Small intestine (tissue), 7 donors: Measurements from ENCODE around the gene ARMC2. TPM values are rescaled to one million over a fixed set of nuclear protein-coding genes. Genes with fewer than 3 reads are reported as not detected.

Source experiments
- DNase-seq, 2 donors: peaks; one replicate each; pipeline versions ENCODE4 v3.0.0 to v3.0.0-alpha.2; 2013
- FAIRE-seq: peaks from 2 replicates; lab custom pipeline; 2012; peaks lifted over from hg19 to GRCh38; lab: Jason Lieb, UNC
- H3K27ac ChIP-seq, 3 donors: one replicate each; pipeline ENCODE4 v1.5.1; 2013; ENCODE audit warnings: low read length in 2 of 3, mild to moderate bottlenecking in 2 of 3, control low read depth in 1 of 3, inconsistent platforms in 1 of 3, low read depth in 1 of 3, moderate library complexity in 1 of 3
- H3K27me3 ChIP-seq, 3 donors: one replicate each; pipeline ENCODE4 v1.6.1; 2013; ENCODE audit warnings: low read length in 3 of 3, inconsistent platforms in 1 of 3; ENCODE audit not compliant: control insufficient read depth in 3 of 3, insufficient read depth in 3 of 3
- H3K36me3 ChIP-seq, 3 donors: one replicate each; pipeline ENCODE4 v1.6.1; 2013; ENCODE audit warnings: low read length in 3 of 3, inconsistent platforms in 1 of 3, low read depth in 1 of 3, mild to moderate bottlenecking in 1 of 3, moderate library complexity in 1 of 3; ENCODE audit not compliant: control insufficient read depth in 3 of 3, insufficient read depth in 2 of 3
- H3K4me1 ChIP-seq, 3 donors: one replicate each; pipeline ENCODE4 v1.6.1; 2013; ENCODE audit warnings: low read length in 2 of 3, inconsistent platforms in 1 of 3, low read depth in 1 of 3, mild to moderate bottlenecking in 1 of 3, moderate library complexity in 1 of 3; ENCODE audit not compliant: control insufficient read depth in 3 of 3, insufficient read depth in 2 of 3
- H3K4me3 ChIP-seq, 3 donors: one replicate each; pipeline ENCODE4 v1.5.1; 2013; ENCODE audit warnings: low read length in 3 of 3, control low read depth in 1 of 3, inconsistent platforms in 1 of 3, low read depth in 1 of 3, mild to moderate bottlenecking in 1 of 3, moderate library complexity in 1 of 3
- H3K9me3 ChIP-seq, 2 donors: one replicate each; pipeline ENCODE4 v1.6.1; 2013; ENCODE audit warnings: low read depth in 1 of 2, low read length in 1 of 2; ENCODE audit not compliant: control insufficient read depth in 2 of 2, insufficient read depth in 1 of 2
- WGBS, 3 donors: extraction: QIAGEN DNeasy Blood & Tissue Kit; methylation state at CpG; one replicate each; pipeline ENCODE4 v1.1.7; 2013; 5-methylcytosine and 5-hydroxymethylcytosine counted together
- polyA plus RNA-seq, 4 donors: library from polyadenylated mRNA; stranded (reverse) in 3 of 4; unstranded in 1 of 4; fragments of 200-250 nt in 3 of 4; fragments of 120-200 nt in 1 of 4; gene quantifications; one replicate each; pipeline versions ENCODE4 v1.2.1 to v1.2.3, GENCODE V29; 2013
- donor health status: healthy with polysubstance abuse.
- donor health status: control.
- donor health status: control.
- donor health status: Bipolar disorder and iron deficiency.
- donor health status: healthy.

The ARMC2 gene
- polyA plus RNA-seq, 4 donors: 0.22 to 4.1 (median 2.3) TPM

DNA sequence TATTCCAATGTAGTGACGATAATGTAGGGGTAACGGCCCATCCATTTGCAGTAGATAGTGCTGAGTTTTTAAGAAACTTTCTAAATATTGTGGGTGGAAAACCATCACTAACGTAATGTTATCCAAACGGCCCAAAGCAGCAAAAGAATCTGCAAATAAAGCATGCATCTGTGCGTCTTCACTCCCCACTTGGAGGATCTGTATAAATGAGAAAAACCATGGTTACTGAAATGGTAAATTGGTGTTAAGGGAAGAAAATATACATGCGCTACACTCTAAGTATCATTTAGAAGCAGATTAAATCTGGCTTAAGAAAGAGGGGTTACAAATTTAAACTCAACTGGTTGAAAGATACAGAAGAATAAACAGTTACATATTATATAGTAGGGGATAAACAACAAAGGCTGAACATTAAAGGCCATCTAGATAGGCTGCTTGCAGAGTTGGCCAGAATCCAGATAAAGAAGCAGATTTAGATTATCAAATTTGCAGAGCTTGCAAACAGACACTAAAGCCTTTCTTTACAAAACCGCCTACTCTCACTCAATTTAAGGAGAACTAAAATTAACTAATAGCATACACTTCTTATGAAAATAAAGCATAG lies 153.2 kb downstream of the ARMC2 start:
- H3K36me3 ChIP-seq: peaks cover 0 to 7% (median 4%) of the 10 kb centered on the region in 3 donors
- peak overlapping the region in 1 of 3 donors; percentile 31 for H3K27ac ChIP-seq
- no peak overlapping the region for H3K4me3 ChIP-seq
- DNase-seq: peak in 1 of 2 donors; percentile 57
- 24 to 49% (median 48%) methylated on average over 7 of the region's 7 CpGs for WGBS, 3 donors
- FAIRE-seq: no peak
- H3K9me3 ChIP-seq: no peaks in the 10 kb centered on the region
- peaks cover 0 to 12% (median 3%) of the 10 kb centered on the region in 3 donors for H3K4me1 ChIP-seq
- no peaks in the 10 kb centered on the region for H3K27me3 ChIP-seq

DNA sequence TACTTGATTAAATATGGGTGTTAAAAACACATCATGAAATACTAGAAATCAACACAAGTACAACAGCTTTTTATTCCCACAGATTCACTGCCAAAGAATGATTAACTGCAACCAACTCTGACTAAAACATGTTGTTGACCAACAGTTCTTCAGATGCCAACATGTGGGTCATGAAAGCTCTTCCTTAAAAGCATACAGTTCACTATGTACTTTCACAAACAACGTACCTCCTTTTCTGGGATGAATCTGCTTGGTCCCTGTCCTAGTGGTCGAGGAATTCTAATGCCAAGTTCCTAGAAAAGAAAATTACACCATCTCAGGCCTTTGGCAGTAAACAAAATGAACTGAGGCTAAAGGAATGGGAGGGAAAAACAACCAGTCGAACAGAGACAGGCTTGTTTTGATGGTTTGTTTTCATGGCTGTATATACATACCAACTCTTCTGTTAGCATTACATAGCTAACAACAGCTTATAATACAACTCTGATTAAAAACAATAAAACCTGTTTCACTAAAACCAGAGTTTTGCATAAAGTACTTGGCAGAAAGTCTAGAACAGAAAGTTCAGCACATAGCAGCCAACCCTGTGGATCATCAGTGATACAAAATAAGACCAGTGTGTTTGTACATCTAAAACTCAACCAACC lies 154.0 kb downstream of the ARMC2 start:
- Histone ChIP-seq H3K4me3 (no peak overlapping the region), H3K4me1 (peaks cover 0 to 12% (median 3%) of the 10 kb centered on the region in 3 donors), H3K9me3 (no peaks in the 10 kb centered on the region), H3K27me3 (no peaks in the 10 kb centered on the region), H3K36me3 (peaks cover 0 to 7% (median 4%) of the 10 kb centered on the region in 3 donors), H3K27ac (peak overlapping the region in 2 of 3 donors; percentile 31 to 64)
- DNase-seq: no peak
- WGBS, 3 donors: 11 to 26% (median 19%) methylated on average over 3 of the region's 3 CpGs
- no peak for FAIRE-seq

DNA sequence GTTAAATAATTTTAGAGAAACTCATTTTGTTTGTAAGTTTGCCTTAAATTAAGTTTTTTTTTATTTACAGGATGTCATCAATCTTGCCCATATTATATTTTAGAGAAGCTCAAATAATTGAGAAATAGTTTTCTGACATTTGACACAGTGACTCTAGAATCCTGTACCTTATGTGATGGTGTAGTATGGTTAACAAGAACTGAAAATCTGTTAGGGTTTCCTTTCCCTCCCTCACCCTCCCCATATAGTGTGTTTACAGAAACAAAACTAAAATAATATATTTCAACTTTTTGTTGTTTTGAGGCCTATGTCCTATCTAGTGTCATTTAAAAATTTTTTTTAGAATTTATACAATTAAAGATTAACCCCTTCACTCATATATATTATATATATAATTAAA lies 154.7 kb downstream of the ARMC2 start:
- no peaks in the 10 kb centered on the region for H3K27me3 ChIP-seq
- DNase-seq (no peak), FAIRE-seq (no peak)
- H3K9me3 ChIP-seq: no peaks in the 10 kb centered on the region
- peak overlapping the region in 1 of 3 donors; percentile 31 for H3K27ac ChIP-seq
- peaks cover 0 to 7% (median 4%) of the 10 kb centered on the region in 3 donors for H3K36me3 ChIP-seq
- H3K4me3 ChIP-seq: no peak overlapping the region
- H3K4me1 ChIP-seq: peaks cover 0 to 12% (median 3%) of the 10 kb centered on the region in 3 donors

DNA sequence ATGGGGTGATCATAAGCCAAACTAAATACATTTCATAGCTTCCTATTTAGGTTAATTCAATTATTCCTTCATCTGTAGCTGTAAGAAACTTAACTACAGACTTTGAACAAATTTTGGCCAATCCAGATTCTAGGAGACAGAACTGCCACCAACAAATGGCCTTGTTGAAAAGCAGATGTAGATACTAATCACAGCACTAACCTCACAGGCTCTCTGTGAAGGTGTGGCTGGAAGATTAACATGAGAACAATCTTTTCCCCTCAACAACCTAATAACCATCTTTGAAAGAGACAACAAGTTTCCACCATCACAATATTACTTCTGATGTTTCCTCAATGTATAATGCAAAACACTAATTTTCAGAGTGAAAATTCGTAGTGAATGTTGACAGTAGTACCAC lies 158.6 kb downstream of the ARMC2 start:
- FAIRE-seq (no peak), DNase-seq (no peak)
- Histone ChIP-seq H3K27ac (peak overlapping the region in 1 of 3 donors; percentile 43), H3K4me3 (peak overlapping the region in 1 of 3 donors; percentile 16), H3K27me3 (no peaks in the 10 kb centered on the region), H3K36me3 (peaks cover 0 to 1% (median 0%) of the 10 kb centered on the region in 3 donors), H3K9me3 (no peaks in the 10 kb centered on the region), H3K4me1 (peaks cover 0 to 4% (median 3%) of the 10 kb centered on the region in 3 donors)
- WGBS, 3 donors: 20 to 49% (median 22%) methylated on average over 1 of the region's 1 CpG

DNA sequence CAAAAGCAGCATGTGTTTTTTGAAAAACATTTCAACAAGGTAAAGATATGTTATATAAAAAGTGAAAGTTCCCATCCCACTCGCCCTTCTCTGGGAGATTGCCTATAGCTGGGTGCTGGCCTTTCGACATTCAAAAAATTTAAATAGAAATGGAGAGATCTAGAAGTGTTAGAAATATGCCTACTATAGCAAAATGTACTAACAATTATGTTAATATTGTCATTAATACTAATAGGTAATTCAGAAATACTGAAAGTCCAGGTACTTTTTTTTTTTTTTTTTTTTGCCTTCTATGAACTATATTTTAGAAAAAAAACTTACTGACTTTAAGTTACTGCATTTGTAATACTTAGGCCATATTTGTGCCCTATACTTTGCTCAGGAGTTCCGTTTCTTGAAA lies 159.3 kb downstream of the ARMC2 start:
- Histone ChIP-seq H3K27me3 (no peaks in the 10 kb centered on the region), H3K4me3 (peak overlapping the region in 1 of 3 donors; percentile 93), H3K36me3 (no peaks in the 10 kb centered on the region), H3K4me1 (peaks cover 0 to 4% (median 0%) of the 10 kb centered on the region in 3 donors), H3K27ac (peak overlapping the region in 1 of 3 donors; percentile 95), H3K9me3 (no peaks in the 10 kb centered on the region)
- no peak for FAIRE-seq
- no peak for DNase-seq
- 13 to 52% (median 36%) methylated on average over 3 of the region's 3 CpGs for WGBS, 3 donors

DNA sequence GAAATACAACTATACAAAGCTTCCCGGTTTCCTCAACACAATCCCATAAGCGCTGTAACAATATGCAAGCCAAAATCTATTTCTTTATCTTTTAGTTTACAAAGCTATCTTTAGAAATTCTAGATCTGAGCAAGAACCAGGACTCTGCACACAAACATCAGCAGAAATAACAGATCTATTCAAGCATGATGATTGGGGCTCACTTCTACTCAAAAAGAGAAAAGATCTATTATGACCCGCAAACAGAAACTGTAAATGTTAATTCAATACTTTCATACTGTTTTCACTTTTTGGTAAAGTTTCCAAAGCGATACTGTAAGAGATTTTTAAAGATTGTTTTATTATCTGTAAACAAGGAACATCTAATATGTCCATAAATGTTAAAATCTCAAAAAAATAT lies 159.8 kb downstream of the ARMC2 start:
- H3K36me3 ChIP-seq: no peaks in the 10 kb centered on the region
- H3K4me3 ChIP-seq: peak overlapping the region; percentile 15 to 93 (median 36)
- H3K27me3 ChIP-seq: no peaks in the 10 kb centered on the region
- FAIRE-seq (peak; percentile 53), DNase-seq (no peak)
- H3K9me3 ChIP-seq: no peaks in the 10 kb centered on the region
- H3K4me1 ChIP-seq: peaks cover 0 to 4% (median 0%) of the 10 kb centered on the region in 3 donors
- WGBS, 3 donors: 7 to 37% (median 15%) methylated on average over 4 of the region's 4 CpGs
- peak overlapping the region in 1 of 3 donors; percentile 95 for H3K27ac ChIP-seq

DNA sequence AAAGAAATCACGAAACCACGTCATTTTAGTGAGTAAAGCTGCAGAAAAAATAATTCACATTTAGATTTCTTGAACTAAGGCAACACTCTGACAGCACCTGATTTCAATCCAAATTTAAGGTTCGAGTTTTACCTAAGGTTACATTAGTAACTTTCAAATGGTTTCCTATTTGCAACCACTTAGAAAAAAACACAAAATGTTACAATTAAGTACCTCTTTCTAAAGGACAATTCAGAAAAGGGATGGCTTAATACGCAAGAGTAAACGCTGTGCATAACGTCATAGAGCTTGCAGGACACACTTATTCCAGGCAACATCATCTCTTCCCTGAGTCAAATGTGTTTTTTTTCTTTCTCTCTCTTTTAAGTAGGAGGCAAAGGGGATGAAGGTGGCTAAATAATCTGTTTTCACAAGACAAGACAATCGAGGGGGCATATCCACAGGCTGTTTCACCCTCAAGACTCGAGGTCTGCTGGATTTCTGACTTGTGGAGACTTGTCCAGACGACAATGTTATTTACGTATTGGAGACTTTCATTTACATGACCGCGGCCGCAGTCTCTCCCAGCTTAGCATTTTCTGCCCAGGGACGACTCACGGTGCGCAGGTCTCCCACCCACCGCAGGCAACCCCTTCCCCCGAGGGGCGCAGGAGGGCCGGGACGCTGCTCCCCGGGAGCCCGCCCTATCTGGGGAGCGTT lies 160.5 kb downstream of the ARMC2 start:
- no peaks in the 10 kb centered on the region for H3K36me3 ChIP-seq
- H3K27ac ChIP-seq: peak overlapping the region; percentile 86 to 95 (median 90)
- peak overlapping the region; percentile 76 to 96 (median 93) for H3K4me3 ChIP-seq
- DNase-seq (peak; percentile 67 to 76), FAIRE-seq (no peak)
- 1 to 3% (median 1%) methylated on average over 24 of the region's 24 CpGs for WGBS, 3 donors
- H3K27me3 ChIP-seq: no peaks in the 10 kb centered on the region
- peaks cover 0 to 4% (median 0%) of the 10 kb centered on the region in 3 donors for H3K4me1 ChIP-seq
- H3K9me3 ChIP-seq: no peaks in the 10 kb centered on the region

DNA sequence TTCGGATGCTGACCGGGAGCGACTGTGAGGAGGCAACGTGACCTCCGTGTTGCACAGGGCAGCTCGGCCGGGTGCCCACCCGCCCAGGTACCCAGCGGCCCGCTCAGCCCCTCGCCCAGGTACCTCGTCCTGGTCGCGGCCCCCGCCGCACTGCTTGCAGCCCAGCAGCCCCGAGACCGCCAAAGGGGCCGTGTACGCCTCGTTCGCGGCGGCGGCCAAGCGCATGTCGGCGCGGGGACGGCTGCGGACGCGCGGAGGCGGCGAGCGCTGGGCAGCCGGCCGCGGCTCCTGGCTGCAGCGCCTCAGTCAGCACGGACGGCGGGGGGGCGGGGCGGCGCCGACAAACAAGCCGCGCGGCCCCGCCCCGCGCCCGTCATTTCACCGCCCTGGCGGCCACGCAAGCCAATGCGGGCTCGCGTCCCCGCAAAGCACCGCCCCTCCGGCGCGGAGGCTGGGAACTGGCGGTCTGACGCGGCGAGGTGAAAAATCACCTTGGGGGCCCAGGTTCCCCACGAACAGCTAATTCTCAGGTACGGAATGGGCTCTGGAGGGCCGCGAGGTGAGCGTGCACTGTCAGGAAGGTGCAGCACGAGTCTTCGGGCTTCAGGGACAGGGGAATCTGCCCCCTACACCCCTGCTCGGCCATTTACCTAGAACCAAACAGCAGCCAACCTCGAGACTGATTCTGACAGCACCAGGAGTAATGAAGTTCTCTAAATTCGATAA lies 161.2 kb downstream of the ARMC2 start:
- H3K27ac ChIP-seq: peak overlapping the region; percentile 86 to 98 (median 95)
- H3K4me1 ChIP-seq: peaks cover 0 to 4% (median 0%) of the 10 kb centered on the region in 3 donors
- peak overlapping the region; percentile 76 to 96 (median 93) for H3K4me3 ChIP-seq
- no peaks in the 10 kb centered on the region for H3K27me3 ChIP-seq
- H3K36me3 ChIP-seq: no peaks in the 10 kb centered on the region
- DNase-seq: peak; percentile 92 to 98
- WGBS, 3 donors: 0% methylated on average over 39 to 80 of the region's 80 CpGs
- H3K9me3 ChIP-seq: no peaks in the 10 kb centered on the region
- FAIRE-seq: no peak
